Ascending aorta (tissue), 2 donors: Measurements from ENCODE around the gene ZYG11B. TPM values are rescaled to one million over a fixed set of nuclear protein-coding genes. Genes with fewer than 3 reads are reported as not detected.
"Not testable (repeated sequence)": the region's sequence is repeated elsewhere in the genome, so short reads cannot be mapped to it uniquely, and the experiment has no call there.

ENCODE experiments used
- DNase-seq, 2 donors: peaks; one replicate each; pipeline ENCODE4 v3.0.0-alpha.2; 2019; ENCODE audit warnings: low spot score in 2 of 2
- H3K27ac ChIP-seq, 2 donors: fragments of 200-600 bp; sonication (generic); one replicate each; pipeline ENCODE4 v1.5.1; 2016 to 2017; ENCODE audit warnings: mild to moderate bottlenecking in 1 of 2
- H3K27me3 ChIP-seq: fragments of 200-600 bp; sonication (generic); one replicate; pipeline ENCODE4 v1.5.1; 2017
- H3K36me3 ChIP-seq, 2 donors: fragments of 200-600 bp; sonication (generic); one replicate each; pipeline ENCODE4 v1.5.1; 2016
- H3K4me1 ChIP-seq, 2 donors: fragments of 200-600 bp; sonication (generic); one replicate each; pipeline ENCODE4 v1.5.1; 2016 to 2017; ENCODE audit warnings: mild to moderate bottlenecking in 1 of 2
- H3K4me3 ChIP-seq, 2 donors: fragments of 200-600 bp; sonication (generic); one replicate each; pipeline ENCODE4 v1.5.1; 2016 to 2017; ENCODE audit warnings: mild to moderate bottlenecking in 1 of 2
- H3K9me3 ChIP-seq, 2 donors: fragments of 200-600 bp; sonication (generic); one replicate each; pipeline ENCODE4 v1.5.1; 2016
- CTCF ChIP-seq, 3 experiments: fragments of 200-600 bp in 2 of 3; fragments of 450-650 bp in 1 of 3; sonication (generic) in 2 of 3; IDR thresholded peaks; one replicate each; pipeline ENCODE4 v1.5.1; 2016 to 2019; ENCODE audit warnings: antibody characterized with exemption in 3 of 3, mild to moderate bottlenecking in 1 of 3, moderate library complexity in 1 of 3
- intact Hi-C: fragments of 100-400 bp; cut with DNase I; formaldehyde crosslinking; loops from one replicate; pipeline ENCODE4 v1.15.1; 2023
- total RNA-seq: library from RNA; depleted of rRNA; stranded (reverse); fragments of >200 nt; gene quantifications from one replicate; pipeline ENCODE4 v1.1.0, GENCODE V29; 2016

ZYG11B gene
- total RNA-seq, 1 donor from 2014 or later: 17.5 TPM

GRCh38 chr1:52867087-52867863 is 141.0 kb downstream of the ZYG11B start:
- H3K27ac ChIP-seq: no peak overlapping the region
- H3K27me3 ChIP-seq: no peaks in the 10 kb centered on the region
- no peaks in the 10 kb centered on the region for H3K4me1 ChIP-seq
- no peaks in the 10 kb centered on the region for H3K36me3 ChIP-seq
- DNase-seq: no peak
- no peak overlapping the region for H3K4me3 ChIP-seq
- no peaks in the 10 kb centered on the region for H3K9me3 ChIP-seq
- no peak for TF ChIP-seq CTCF (IDR thresholded peaks at IDR 0.05)
- intact Hi-C loops: no loop called here

- intact Hi-C loops, H3K27ac ChIP-seq: not testable (repeated sequence)
These were observed 143.5 kb downstream of the ZYG11B start for GRCh38 chr1:52869727-52870126.

GRCh38 chr1:52876843-52877242 is 150.6 kb downstream of the ZYG11B start:
- Histone ChIP-seq H3K4me3 (no peak overlapping the region), H3K4me1 (no peaks in the 10 kb centered on the region), H3K9me3 (no peaks in the 10 kb centered on the region), H3K27me3 (no peaks in the 10 kb centered on the region), H3K27ac (no peak overlapping the region), H3K36me3 (no peaks in the 10 kb centered on the region)
- DNase-seq: no peak
- TF ChIP-seq CTCF (IDR thresholded peaks at IDR 0.05): no peak
- intact Hi-C loops: no loop called here

More at GRCh38 chr1:52869727-52870126, 143.5 kb downstream of the ZYG11B start:
- H3K9me3 ChIP-seq, H3K36me3 ChIP-seq, H3K4me1 ChIP-seq, H3K27me3 ChIP-seq, DNase-seq, H3K4me3 ChIP-seq: not testable (repeated sequence)

Other genes starting within 250 kb of the ZYG11B start
- gene TUT4, start 173.4 kb upstream of the ZYG11B start, total RNA-seq: 36.2 TPM
- gene GPX7, start 124.1 kb upstream of the ZYG11B start, total RNA-seq: 6.3 TPM
- not detected for gene SHISAL2A, start 93.3 kb upstream of the ZYG11B start, total RNA-seq
- gene COA7, start 28.1 kb upstream of the ZYG11B start, total RNA-seq: 7.6 TPM
- gene ZYG11A, start 116.3 kb downstream of the ZYG11B start, total RNA-seq: not detected
- 127 TPM for gene ECHDC2, start 195.3 kb downstream of the ZYG11B start, total RNA-seq
- gene SCP2, start 200.8 kb downstream of the ZYG11B start, total RNA-seq: 26.3 TPM